HL-60 (cell line): Measurements from ENCODE around the gene ZBTB12.
"Not testable (repeated sequence)": the region's sequence is repeated elsewhere in the genome, so short reads cannot be mapped to it uniquely, and the experiment has no call there.

ENCODE experiments used
- DNase-seq, 2 experiments: peaks; one replicate each; pipeline ENCODE4 v3.0.0-alpha.2; 2010 to 2020; ENCODE audit warnings: low read depth in 1 of 2, low spot score in 1 of 2
- H3K27ac ChIP-seq: fragments of 250-450 bp; sonication (Bioruptor Pico); replicated peaks from 2 replicates; pipeline ENCODE4 v1.5.1; 2020; ENCODE audit warnings: mild to moderate bottlenecking, moderate library complexity
- H3K27me3 ChIP-seq: fragments of 250-450 bp; sonication (Bioruptor Pico); 2 replicates; pipeline ENCODE4 v1.5.1; 2021; ENCODE audit warnings: mild to moderate bottlenecking, moderate library complexity; ENCODE audit not compliant: insufficient read depth, poor library complexity, severe bottlenecking
- H3K4me3 ChIP-seq: replicated peaks from 2 replicates; pipeline ENCODE4 v1.5.1; 2011; ENCODE audit warnings: mild to moderate bottlenecking, control low read depth, low read length; ENCODE audit not compliant: insufficient read depth
- GABPA ChIP-seq: IDR thresholded peaks from 2 replicates; pipeline ENCODE4 v1.6.1; 2012; ENCODE audit warnings: low read depth
- POLR2AphosphoS5 ChIP-seq: IDR thresholded peaks from 2 replicates; pipeline ENCODE4 v1.6.1; 2012; ENCODE audit warnings: low read depth
- SPI1 ChIP-seq: IDR thresholded peaks from 2 replicates; pipeline ENCODE4 v1.6.1; 2012; ENCODE audit warnings: low read depth, mild to moderate bottlenecking, borderline replicate concordance
- TF ChIP-seq, protein P1 (sequence below): IDR thresholded peaks from one replicate; pipeline ENCODE4 v1.5.1; 2011; ENCODE audit warnings: low read length, control low read depth, inconsistent platforms; ENCODE audit not compliant: insufficient read depth
- TF ChIP-seq, protein P2 (sequence below): IDR thresholded peaks from 2 replicates; pipeline ENCODE4 v1.6.1; 2012; ENCODE audit warnings: low read depth; ENCODE audit not compliant: insufficient replicate concordance

ZBTB12 gene

DNA sequence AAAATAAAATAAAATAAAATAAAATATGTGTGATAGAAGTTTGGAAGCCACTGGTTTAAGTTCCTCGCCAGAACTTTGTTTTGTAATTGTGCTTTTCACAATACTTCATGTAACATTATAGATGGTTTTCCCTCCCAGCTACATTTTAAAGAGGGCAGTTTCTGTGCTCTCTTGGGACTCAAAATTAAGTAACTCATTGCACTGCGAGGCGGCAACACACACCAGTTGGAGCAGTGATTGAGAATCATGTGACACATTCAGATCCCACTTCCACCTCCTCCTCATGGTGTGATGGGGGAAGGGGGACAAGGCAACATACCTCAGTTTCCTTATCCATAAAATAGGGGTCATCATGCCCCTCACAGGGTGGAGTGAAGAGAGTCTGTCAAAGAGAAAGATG is 33.1 kb upstream of the ZBTB12 start:
- no peak overlapping the region for H3K27ac ChIP-seq
- H3K27me3 ChIP-seq = no peaks in the 10 kb centered on the region
- DNase-seq = no peak
- H3K4me3 ChIP-seq = no peak overlapping the region
- TF ChIP-seq GABPA = no peak
- TF ChIP-seq, protein P1, sequence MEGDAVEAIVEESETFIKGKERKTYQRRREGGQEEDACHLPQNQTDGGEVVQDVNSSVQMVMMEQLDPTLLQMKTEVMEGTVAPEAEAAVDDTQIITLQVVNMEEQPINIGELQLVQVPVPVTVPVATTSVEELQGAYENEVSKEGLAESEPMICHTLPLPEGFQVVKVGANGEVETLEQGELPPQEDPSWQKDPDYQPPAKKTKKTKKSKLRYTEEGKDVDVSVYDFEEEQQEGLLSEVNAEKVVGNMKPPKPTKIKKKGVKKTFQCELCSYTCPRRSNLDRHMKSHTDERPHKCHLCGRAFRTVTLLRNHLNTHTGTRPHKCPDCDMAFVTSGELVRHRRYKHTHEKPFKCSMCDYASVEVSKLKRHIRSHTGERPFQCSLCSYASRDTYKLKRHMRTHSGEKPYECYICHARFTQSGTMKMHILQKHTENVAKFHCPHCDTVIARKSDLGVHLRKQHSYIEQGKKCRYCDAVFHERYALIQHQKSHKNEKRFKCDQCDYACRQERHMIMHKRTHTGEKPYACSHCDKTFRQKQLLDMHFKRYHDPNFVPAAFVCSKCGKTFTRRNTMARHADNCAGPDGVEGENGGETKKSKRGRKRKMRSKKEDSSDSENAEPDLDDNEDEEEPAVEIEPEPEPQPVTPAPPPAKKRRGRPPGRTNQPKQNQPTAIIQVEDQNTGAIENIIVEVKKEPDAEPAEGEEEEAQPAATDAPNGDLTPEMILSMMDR = no peak

DNA sequence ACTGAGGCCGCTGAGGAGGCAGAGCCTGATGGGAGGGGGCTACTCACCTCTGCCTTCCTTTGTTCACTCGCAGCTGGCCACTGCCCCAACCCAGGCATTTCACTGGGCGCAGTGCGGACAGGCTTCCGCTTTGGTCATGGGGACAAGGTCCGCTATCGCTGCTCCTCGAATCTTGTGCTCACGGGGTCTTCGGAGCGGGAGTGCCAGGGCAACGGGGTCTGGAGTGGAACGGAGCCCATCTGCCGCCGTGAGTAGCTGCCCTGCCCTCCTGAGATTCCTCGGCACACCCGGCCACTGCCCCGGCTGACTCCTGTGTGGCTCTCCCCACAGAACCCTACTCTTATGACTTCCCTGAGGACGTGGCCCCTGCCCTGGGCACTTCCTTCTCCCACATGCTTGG is 31.7 kb upstream of the ZBTB12 start:
- TF ChIP-seq POLR2AphosphoS5 (no peak), GABPA (no peak), SPI1 (no peak)
- no peak for DNase-seq
- Histone ChIP-seq H3K27me3 (no peaks in the 10 kb centered on the region), H3K4me3 (no peak overlapping the region), H3K27ac (no peak overlapping the region)

DNA sequence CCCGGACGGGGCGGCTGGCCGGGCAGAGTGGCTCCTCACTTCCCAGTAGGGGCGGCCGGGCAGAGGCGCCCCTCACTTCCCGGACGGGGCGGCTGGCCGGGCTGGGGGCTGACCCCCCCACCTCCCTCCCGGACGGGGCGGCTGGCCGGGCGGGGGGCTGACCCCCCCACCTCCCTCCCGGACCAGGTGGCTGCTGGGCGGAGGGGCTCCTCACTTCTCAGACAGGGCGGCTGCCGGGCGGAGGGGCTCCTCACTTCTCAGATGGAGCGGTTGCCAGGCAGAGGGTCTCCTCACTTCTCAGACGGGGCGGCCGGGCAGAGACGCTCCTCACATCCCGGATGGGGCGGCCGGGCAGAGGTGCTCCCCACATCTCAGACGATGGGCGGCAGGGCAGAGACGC is 30.3 kb upstream of the ZBTB12 start:
- not testable (repeated sequence) for DNase-seq, H3K27me3 ChIP-seq, H3K27ac ChIP-seq, H3K4me3 ChIP-seq

DNA sequence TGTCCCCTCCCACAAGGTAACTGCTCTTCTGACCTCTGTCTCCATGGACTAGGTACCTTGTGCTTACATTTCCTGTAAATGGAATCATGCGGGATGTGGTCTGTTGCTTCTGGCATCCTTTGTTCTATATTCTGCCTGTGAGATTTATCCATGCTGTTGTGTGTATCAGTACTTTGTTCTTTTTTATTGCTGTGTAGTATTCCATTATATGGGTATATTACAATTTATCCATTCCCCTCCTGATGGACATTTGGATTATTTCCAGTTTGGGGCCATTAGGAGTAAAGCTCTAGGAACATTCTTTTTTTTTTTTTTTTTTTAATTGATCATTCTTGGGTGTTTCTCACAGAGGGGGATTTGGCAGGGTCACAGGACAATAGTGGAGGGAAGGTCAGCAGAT is 29.1 kb upstream of the ZBTB12 start:
- no peak overlapping the region for H3K27ac ChIP-seq
- TF ChIP-seq POLR2AphosphoS5 = no peak
- TF ChIP-seq, protein P1 = no peak
- no peak for TF ChIP-seq SPI1
- no peaks in the 10 kb centered on the region for H3K27me3 ChIP-seq
- no peak for DNase-seq
- H3K4me3 ChIP-seq = no peak overlapping the region

DNA sequence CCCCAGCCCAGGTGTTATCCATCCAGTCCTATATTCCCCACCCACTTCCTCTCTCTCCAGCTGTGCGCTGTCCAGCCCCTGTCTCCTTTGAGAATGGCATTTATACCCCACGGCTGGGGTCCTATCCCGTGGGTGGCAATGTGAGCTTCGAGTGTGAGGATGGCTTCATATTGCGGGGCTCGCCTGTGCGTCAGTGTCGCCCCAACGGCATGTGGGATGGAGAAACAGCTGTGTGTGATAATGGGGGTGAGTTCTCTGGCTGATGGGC is 26.7 kb upstream of the ZBTB12 start:
- DNase-seq = no peak
- TF ChIP-seq, protein P1 = no peak
- TF ChIP-seq GABPA (no peak), SPI1 (no peak)
- Histone ChIP-seq H3K27me3 (no peaks in the 10 kb centered on the region), H3K4me3 (no peak overlapping the region), H3K27ac (no peak overlapping the region)

DNA sequence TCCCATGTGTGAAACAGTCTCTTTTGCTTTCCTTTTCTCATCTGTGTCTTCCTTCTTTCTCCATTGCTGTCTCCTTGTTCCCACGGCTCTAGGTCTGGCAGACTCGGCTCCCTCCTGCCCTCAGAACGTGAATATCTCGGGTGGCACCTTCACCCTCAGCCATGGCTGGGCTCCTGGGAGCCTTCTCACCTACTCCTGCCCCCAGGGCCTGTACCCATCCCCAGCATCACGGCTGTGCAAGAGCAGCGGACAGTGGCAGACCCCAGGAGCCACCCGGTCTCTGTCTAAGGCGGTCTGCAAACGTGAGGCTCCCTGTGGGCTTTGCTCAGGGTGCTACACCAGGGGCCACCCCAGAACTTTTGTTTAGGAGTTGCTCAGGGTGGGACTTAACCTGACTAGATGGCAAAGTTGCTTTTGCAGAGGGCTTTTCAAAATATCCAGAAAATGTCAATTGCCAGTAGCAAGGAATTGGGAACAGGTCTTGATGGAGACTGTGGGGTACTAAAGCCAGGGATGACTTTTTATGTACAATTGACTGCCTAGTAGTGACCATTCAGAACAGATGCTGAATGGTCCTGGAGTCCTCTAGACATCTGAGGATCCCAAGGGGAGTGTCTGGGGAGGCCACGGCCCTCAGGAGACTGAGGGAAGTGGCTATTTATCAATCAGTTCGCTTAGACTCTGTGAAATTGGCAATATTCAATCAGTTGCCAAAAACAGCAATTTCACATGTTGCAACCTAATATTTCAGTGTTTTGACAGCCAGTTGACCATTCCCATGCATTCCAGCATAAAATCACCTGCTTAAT is 26.2 kb upstream of the ZBTB12 start:
- no peak for DNase-seq
- Histone ChIP-seq H3K27me3 (no peaks in the 10 kb centered on the region), H3K4me3 (no peak overlapping the region), H3K27ac (no peak overlapping the region)
- TF ChIP-seq SPI1 = no peak
- no peak for TF ChIP-seq GABPA
- TF ChIP-seq POLR2AphosphoS5 = no peak
- TF ChIP-seq, protein P1 = no peak
- TF ChIP-seq, protein P2, sequence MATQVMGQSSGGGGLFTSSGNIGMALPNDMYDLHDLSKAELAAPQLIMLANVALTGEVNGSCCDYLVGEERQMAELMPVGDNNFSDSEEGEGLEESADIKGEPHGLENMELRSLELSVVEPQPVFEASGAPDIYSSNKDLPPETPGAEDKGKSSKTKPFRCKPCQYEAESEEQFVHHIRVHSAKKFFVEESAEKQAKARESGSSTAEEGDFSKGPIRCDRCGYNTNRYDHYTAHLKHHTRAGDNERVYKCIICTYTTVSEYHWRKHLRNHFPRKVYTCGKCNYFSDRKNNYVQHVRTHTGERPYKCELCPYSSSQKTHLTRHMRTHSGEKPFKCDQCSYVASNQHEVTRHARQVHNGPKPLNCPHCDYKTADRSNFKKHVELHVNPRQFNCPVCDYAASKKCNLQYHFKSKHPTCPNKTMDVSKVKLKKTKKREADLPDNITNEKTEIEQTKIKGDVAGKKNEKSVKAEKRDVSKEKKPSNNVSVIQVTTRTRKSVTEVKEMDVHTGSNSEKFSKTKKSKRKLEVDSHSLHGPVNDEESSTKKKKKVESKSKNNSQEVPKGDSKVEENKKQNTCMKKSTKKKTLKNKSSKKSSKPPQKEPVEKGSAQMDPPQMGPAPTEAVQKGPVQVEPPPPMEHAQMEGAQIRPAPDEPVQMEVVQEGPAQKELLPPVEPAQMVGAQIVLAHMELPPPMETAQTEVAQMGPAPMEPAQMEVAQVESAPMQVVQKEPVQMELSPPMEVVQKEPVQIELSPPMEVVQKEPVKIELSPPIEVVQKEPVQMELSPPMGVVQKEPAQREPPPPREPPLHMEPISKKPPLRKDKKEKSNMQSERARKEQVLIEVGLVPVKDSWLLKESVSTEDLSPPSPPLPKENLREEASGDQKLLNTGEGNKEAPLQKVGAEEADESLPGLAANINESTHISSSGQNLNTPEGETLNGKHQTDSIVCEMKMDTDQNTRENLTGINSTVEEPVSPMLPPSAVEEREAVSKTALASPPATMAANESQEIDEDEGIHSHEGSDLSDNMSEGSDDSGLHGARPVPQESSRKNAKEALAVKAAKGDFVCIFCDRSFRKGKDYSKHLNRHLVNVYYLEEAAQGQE = no peak
